GM23338 (cell line): ENCODE data around the gene SLC9B1. TPM values are rescaled to one million over a fixed set of nuclear protein-coding genes. Genes with fewer than 3 reads are reported as not detected.

Experiments
- ATAC-seq: fragments of 200-7000 bp; cut with Tn5 transposase; 3 replicates; pipeline ENCODE4 v1.9.1; 2020
- DNase-seq: peaks from one replicate; pipeline ENCODE4 v3.0.0-alpha.2; 2015; ENCODE audit warnings: low spot score
- H2AFZ ChIP-seq: fragments of 200-600 bp; sonication (generic); 2 replicates; pipeline ENCODE4 v1.8.0; 2016; ENCODE audit warnings: antibody characterized with exemption, mild to moderate bottlenecking, moderate library complexity
- H3F3A ChIP-seq: fragments of 200-600 bp; sonication (generic); replicated peaks from 2 replicates; pipeline ENCODE4 v1.8.0; 2017; ENCODE audit warnings: antibody characterized with exemption, mixed run types, low read depth
- H3K27ac ChIP-seq: fragments of 200-600 bp; sonication (generic); 2 replicates; pipeline ENCODE4 v1.6.1; 2016; ENCODE audit warnings: low read depth
- H3K27me3 ChIP-seq: fragments of 200-600 bp; sonication (generic); 2 replicates; pipeline ENCODE4 v1.8.0; 2016; ENCODE audit warnings: mild to moderate bottlenecking, mixed run types, moderate library complexity; ENCODE audit not compliant: insufficient read depth
- H3K36me3 ChIP-seq: fragments of 200-600 bp; sonication (generic); 2 replicates; pipeline ENCODE4 v1.8.0; 2016; ENCODE audit warnings: mild to moderate bottlenecking; ENCODE audit not compliant: insufficient read depth
- H3K4me1 ChIP-seq: fragments of 200-600 bp; sonication (generic); 2 replicates; pipeline ENCODE4 v1.8.0; 2016; ENCODE audit warnings: mild to moderate bottlenecking, moderate library complexity; ENCODE audit not compliant: insufficient read depth
- H3K4me2 ChIP-seq: fragments of 200-600 bp; sonication (generic); 2 replicates; pipeline ENCODE4 v1.7.1; 2017; ENCODE audit warnings: mixed run types
- H3K4me3 ChIP-seq: fragments of 200-600 bp; sonication (generic); 2 replicates; pipeline ENCODE4 v1.6.1; 2016; ENCODE audit warnings: mixed run types
- H3K79me2 ChIP-seq: fragments of 200-600 bp; sonication (generic); replicated peaks from 2 replicates; pipeline ENCODE4 v1.8.0; 2017; ENCODE audit warnings: mild to moderate bottlenecking; ENCODE audit not compliant: insufficient read depth
- H3K9me2 ChIP-seq: fragments of 200-600 bp; sonication (generic); 2 replicates; pipeline ENCODE4 v1.8.0; 2017; ENCODE audit not compliant: insufficient read depth
- H4K20me1 ChIP-seq: fragments of 200-600 bp; sonication (generic); replicated peaks from 2 replicates; pipeline ENCODE4 v1.8.0; 2017; ENCODE audit warnings: mild to moderate bottlenecking; ENCODE audit not compliant: insufficient read depth
- H3K27ac Mint-ChIP-seq: 2 replicates; pipeline ENCODE4 v1.8.0; 2020; ENCODE audit warnings: inconsistent platforms, mild to moderate bottlenecking, moderate library complexity, mixed read lengths
- H3K27me3 Mint-ChIP-seq: 3 replicates; pipeline ENCODE4 v1.8.0; 2022; ENCODE audit warnings: low read depth, mild to moderate bottlenecking, moderate library complexity, mixed read lengths, inconsistent platforms; ENCODE audit not compliant: insufficient read depth, poor library complexity
- H3K36me3 Mint-ChIP-seq: 3 replicates; pipeline ENCODE4 v1.8.0; 2021; ENCODE audit warnings: low read depth, mild to moderate bottlenecking, inconsistent platforms, moderate library complexity, mixed read lengths
- H3K4me1 Mint-ChIP-seq: 3 replicates; pipeline ENCODE4 v1.8.0; 2020; ENCODE audit warnings: mild to moderate bottlenecking, inconsistent platforms, mixed read lengths
- H3K4me3 Mint-ChIP-seq: 3 replicates; pipeline ENCODE4 v1.8.0; 2021; ENCODE audit warnings: moderate library complexity, mild to moderate bottlenecking, inconsistent platforms, mixed read lengths
- H3K9me3 Mint-ChIP-seq: 3 replicates; pipeline ENCODE4 v1.8.0; 2020; ENCODE audit warnings: moderate library complexity, mild to moderate bottlenecking, inconsistent platforms, mixed read lengths
- CREB1 ChIP-seq: fragments of 250-450 bp; sonication (Bioruptor Pico); IDR thresholded peaks from 2 replicates; pipeline ENCODE4 v1.5.0; 2020; ENCODE audit warnings: low read depth, mild to moderate bottlenecking, moderate library complexity
- CTCF ChIP-seq, 2 experiments: fragments of 200-600 bp in 1 of 2; sonication (generic) in 1 of 2; conservative IDR thresholded peaks; 2 replicates each; pipeline versions ENCODE4 v1.5.1 to v1.6.1; 2016 to 2017; ENCODE audit warnings: antibody characterized with exemption in 2 of 2, low read depth in 2 of 2, mild to moderate bottlenecking in 2 of 2, moderate library complexity in 1 of 2
- EZH2 ChIP-seq: fragments of 200-600 bp; sonication (generic); IDR thresholded peaks from one replicate; pipeline ENCODE4 v1.8.0; 2017; ENCODE audit warnings: antibody characterized with exemption, mild to moderate bottlenecking, low read depth; ENCODE audit not compliant: unreplicated experiment
- REST ChIP-seq: IDR thresholded peaks from one replicate; pipeline ENCODE4 v1.6.1; 2018; ENCODE audit warnings: antibody characterized with exemption; ENCODE audit not compliant: unreplicated experiment
- STAT1 ChIP-seq: IDR thresholded peaks from one replicate; pipeline ENCODE4 v1.6.1; 2016; ENCODE audit warnings: antibody characterized with exemption; ENCODE audit not compliant: unreplicated experiment
- ZNF114 ChIP-seq: fragments of 250-450 bp; sonication (Bioruptor Pico); IDR thresholded peaks from 2 replicates; pipeline ENCODE4 v1.5.0; 2020; ENCODE audit warnings: mild to moderate bottlenecking, moderate library complexity
- ZNF462 ChIP-seq: fragments of 250-450 bp; sonication (Bioruptor Pico); IDR thresholded peaks from 2 replicates; pipeline ENCODE4 v1.5.0; 2020; ENCODE audit warnings: mild to moderate bottlenecking, moderate library complexity
- polyA plus RNA-seq: library from polyadenylated mRNA; unstranded; fragments of >200 nt; fragmentation: Nextera tagmentation; extraction: Ambion mirVana; gene quantifications from 2 replicates; pipeline ENCODE4 v1.2.1, GENCODE V29; 2016
- total RNA-seq: library from RNA; depleted of rRNA; stranded (reverse); fragments of >200 nt; shearing (Covaris generic); gene quantifications from 2 replicates; pipeline ENCODE4 v1.2.3, GENCODE V29; 2014

The SLC9B1 gene
- total and polyA plus RNA-seq, 2 experiments from 2014 or later: 0.66 to 0.80 TPM

DNA sequence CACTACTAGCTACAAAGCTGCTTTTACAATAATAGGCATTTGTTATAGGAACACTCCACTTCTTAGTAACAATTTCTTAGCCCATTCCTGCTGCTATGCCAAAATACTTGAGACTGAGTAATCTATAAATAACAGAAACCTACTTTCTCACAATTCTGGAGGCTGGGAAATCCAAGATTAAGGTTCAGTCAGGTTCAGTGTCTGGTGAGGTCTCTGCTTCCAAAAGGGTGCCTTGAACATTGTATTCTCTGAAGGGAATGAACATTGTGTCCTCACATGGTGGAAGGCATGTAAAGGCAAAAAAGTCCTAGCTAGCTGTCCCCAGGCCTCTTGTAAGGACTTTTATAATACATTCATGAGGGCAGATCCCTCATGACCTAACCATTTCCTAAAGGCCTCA is 7.0 kb downstream of the SLC9B1 start (continued):
- TF ChIP-seq REST (no peak), CTCF (conservative IDR thresholded peaks at IDR 0.05; ENCODE audit: low read depth in 2 of 2) (no peak), EZH2 (no peak), STAT1 (no peak)

DNA sequence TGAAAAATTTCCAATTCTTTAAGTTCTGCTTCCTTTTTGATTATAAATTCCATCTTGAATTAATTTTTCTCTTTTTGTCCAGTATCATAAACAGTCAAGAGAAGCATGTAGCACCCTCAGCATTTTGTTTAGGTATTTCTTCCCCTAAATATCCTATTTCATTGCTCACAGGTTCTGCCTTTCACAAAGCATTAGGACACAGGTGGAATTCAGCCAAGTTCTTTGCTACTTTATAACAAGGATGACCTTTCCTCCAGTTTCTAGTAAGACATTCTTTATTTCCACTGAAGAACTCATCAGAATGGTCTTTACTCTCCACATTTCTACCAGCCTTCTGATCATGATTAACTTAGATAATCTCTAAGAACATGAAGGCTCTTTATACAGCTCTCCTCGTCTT is 7.4 kb downstream of the SLC9B1 start:
- Mint-ChIP-seq H3K4me1 (no peaks in the 10 kb centered on the region), H3K9me3 (no peaks in the 10 kb centered on the region), H3K4me3 (no peak overlapping the region), H3K36me3 (no peaks in the 10 kb centered on the region), H3K27me3 (peaks cover 7% of the 10 kb centered on the region), H3K27ac (no peak overlapping the region)
- Histone ChIP-seq H3F3A (no peaks in the 10 kb centered on the region), H3K27ac (no peak overlapping the region), H3K4me3 (no peak overlapping the region), H3K4me1 (no peaks in the 10 kb centered on the region), H3K79me2 (no peaks in the 10 kb centered on the region), H4K20me1 (no peaks in the 10 kb centered on the region), H3K9me2 (no peaks in the 10 kb centered on the region), H3K36me3 (no peaks in the 10 kb centered on the region), H2AFZ (no peak overlapping the region), H3K27me3 (no peaks in the 10 kb centered on the region), H3K4me2 (no peak overlapping the region)
- no peak for ATAC-seq
- TF ChIP-seq ZNF462 (CRISPR knock-in tag) (no peak), ZNF114 (CRISPR knock-in tag) (no peak), CREB1 (CRISPR knock-in tag) (no peak)
- no peak for DNase-seq
